Sigmoid colon (tissue), 7 donors: ENCODE measurements around the gene GLB1L3. TPM values are rescaled to one million over a fixed set of nuclear protein-coding genes. Genes with fewer than 3 reads are reported as not detected.

ENCODE experiments used
- DNase-seq: peaks from one replicate; pipeline ENCODE4 v3.0.0-alpha.2; 2019
- H3K27ac ChIP-seq, 4 donors: fragments of 200-600 bp; sonication (generic); one replicate each; pipeline ENCODE4 v1.5.1; 2016 to 2019; ENCODE audit warnings: mild to moderate bottlenecking in 1 of 4
- H3K27me3 ChIP-seq, 3 donors: fragments of 200-600 bp; sonication (generic); one replicate each; pipeline ENCODE4 v1.5.1; 2019; ENCODE audit warnings: mild to moderate bottlenecking in 1 of 3
- H3K36me3 ChIP-seq, 4 donors: fragments of 200-600 bp; sonication (generic); one replicate each; pipeline ENCODE4 v1.5.1; 2016 to 2019
- H3K4me1 ChIP-seq, 4 donors: fragments of 200-600 bp; sonication (generic); one replicate each; pipeline ENCODE4 v1.5.1; 2017 to 2019
- H3K4me3 ChIP-seq, 4 donors: fragments of 200-600 bp; sonication (generic); one replicate each; pipeline ENCODE4 v1.5.1; 2017 to 2019; ENCODE audit warnings: mild to moderate bottlenecking in 2 of 4, moderate library complexity in 1 of 4
- H3K9me3 ChIP-seq, 4 donors: fragments of 200-600 bp in 3 of 4; sonication (generic) in 3 of 4; one replicate each; pipeline versions ENCODE4 v1.5.1 to v1.6.1; 2013 to 2019
- EP300 ChIP-seq, 4 donors: sonication (generic); formaldehyde crosslinking; IDR thresholded peaks; one replicate each; pipeline ENCODE4 v1.6.1; 2017; ENCODE audit warnings: antibody characterized with exemption in 4 of 4
- POLR2A ChIP-seq, 2 donors: fragments of 450-650 bp; IDR thresholded peaks; one replicate each; pipeline ENCODE4 v1.6.1; 2016; ENCODE audit warnings: antibody characterized with exemption in 2 of 2, mild to moderate bottlenecking in 2 of 2, moderate library complexity in 2 of 2
- POLR2AphosphoS5 ChIP-seq, 4 donors: sonication (generic); formaldehyde crosslinking; IDR thresholded peaks; one replicate each; pipeline ENCODE4 v1.6.1; 2017; ENCODE audit warnings: antibody characterized with exemption in 4 of 4
- WGBS, 2 donors: extraction: QIAGEN DNeasy Blood & Tissue Kit; methylation state at CpG; one replicate each; pipeline ENCODE4 v1.1.7; 2013; 5-methylcytosine and 5-hydroxymethylcytosine counted together
- intact Hi-C: fragments of 100-400 bp; cut with DNase I; formaldehyde crosslinking; loops from one replicate; pipeline ENCODE4 v1.15.1; 2023
- polyA plus RNA-seq, 3 donors: library from polyadenylated mRNA; stranded (reverse); fragments of 200-250 nt; gene quantifications; one replicate each; pipeline ENCODE4 v1.2.3, GENCODE V29; 2013
- total RNA-seq, 4 donors: library from RNA; depleted of rRNA; stranded (reverse); fragments of >200 nt; gene quantifications; one replicate each; pipeline ENCODE4 v1.1.0, GENCODE V29; 2016
- TF ChIP-seq, protein P1 (sequence below), 4 experiments: fragments of 450-650 bp in 3 of 4; fragments of 200-600 bp in 1 of 4; IDR thresholded peaks; one replicate each; pipeline ENCODE4 v1.5.1; 2016 to 2019; ENCODE audit warnings: antibody characterized with exemption in 4 of 4, mild to moderate bottlenecking in 3 of 4, moderate library complexity in 2 of 4
- donor health status: healthy with polysubstance abuse.
- donor health status: Bipolar disorder and iron deficiency.
- donor health status: healthy.

Gene GLB1L3
- total and polyA plus RNA-seq, 7 donors = 0.25 to 8.9 (median 1.1) TPM; not detected in 2

DNA sequence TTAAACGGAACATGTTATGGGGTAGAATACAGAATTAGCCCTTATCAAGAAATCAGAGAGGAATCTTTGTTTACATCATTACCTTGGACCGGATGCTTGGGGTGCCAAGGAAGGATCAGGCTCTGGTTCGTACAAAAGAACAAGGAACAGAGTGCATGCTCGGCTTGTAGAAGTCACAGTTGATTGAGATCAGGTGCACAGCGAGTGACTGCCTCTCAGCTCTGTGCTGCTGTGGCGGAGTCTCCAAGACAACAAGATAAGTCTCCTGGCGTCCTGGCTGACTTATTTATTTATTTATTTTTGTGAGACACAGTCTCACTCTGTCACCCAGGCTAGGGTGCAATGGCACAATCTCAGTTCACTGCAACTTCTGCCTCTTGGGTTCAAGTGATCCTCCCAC lies 87.4 kb downstream of the GLB1L3 start:
- intact Hi-C loops = no loop called here
- TF ChIP-seq POLR2AphosphoS5 (IDR thresholded peaks at IDR 0.05) (no peak), POLR2A (IDR thresholded peaks at IDR 0.05) (no peak), EP300 (IDR thresholded peaks at IDR 0.05) (no peak)
- TF ChIP-seq, protein P1, sequence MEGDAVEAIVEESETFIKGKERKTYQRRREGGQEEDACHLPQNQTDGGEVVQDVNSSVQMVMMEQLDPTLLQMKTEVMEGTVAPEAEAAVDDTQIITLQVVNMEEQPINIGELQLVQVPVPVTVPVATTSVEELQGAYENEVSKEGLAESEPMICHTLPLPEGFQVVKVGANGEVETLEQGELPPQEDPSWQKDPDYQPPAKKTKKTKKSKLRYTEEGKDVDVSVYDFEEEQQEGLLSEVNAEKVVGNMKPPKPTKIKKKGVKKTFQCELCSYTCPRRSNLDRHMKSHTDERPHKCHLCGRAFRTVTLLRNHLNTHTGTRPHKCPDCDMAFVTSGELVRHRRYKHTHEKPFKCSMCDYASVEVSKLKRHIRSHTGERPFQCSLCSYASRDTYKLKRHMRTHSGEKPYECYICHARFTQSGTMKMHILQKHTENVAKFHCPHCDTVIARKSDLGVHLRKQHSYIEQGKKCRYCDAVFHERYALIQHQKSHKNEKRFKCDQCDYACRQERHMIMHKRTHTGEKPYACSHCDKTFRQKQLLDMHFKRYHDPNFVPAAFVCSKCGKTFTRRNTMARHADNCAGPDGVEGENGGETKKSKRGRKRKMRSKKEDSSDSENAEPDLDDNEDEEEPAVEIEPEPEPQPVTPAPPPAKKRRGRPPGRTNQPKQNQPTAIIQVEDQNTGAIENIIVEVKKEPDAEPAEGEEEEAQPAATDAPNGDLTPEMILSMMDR (IDR thresholded peaks at IDR 0.05) = no peak
- no peak overlapping the region for H3K4me3 ChIP-seq
- peaks cover 0 to 48% (median under 1%) of the 10 kb centered on the region in 4 donors for H3K36me3 ChIP-seq
- 84 to 87% methylated on average over 7 of the region's 7 CpGs for WGBS, 2 donors
- no peak overlapping the region for H3K27ac ChIP-seq
- no peaks in the 10 kb centered on the region for H3K27me3 ChIP-seq
- peaks cover 0 to 11% (median 0%) of the 10 kb centered on the region in 4 donors for H3K4me1 ChIP-seq
- H3K9me3 ChIP-seq = no peaks in the 10 kb centered on the region
- peak; percentile 25 for DNase-seq

- Histone ChIP-seq H3K27me3 (no peaks in the 10 kb centered on the region), H3K4me1 (peaks cover 0 to 11% (median 0%) of the 10 kb centered on the region in 4 donors), H3K36me3 (peaks cover 0 to 48% (median 3%) of the 10 kb centered on the region in 4 donors), H3K9me3 (no peaks in the 10 kb centered on the region), H3K27ac (no peak overlapping the region), H3K4me3 (no peak overlapping the region)
- TF ChIP-seq POLR2AphosphoS5 (IDR thresholded peaks at IDR 0.05) (no peak), POLR2A (IDR thresholded peaks at IDR 0.05) (no peak), EP300 (IDR thresholded peaks at IDR 0.05) (no peak)
- TF ChIP-seq, protein P1 (IDR thresholded peaks at IDR 0.05) = no peak
- 88 to 93% methylated on average over 9 of the region's 9 CpGs for WGBS, 2 donors
- intact Hi-C loops = no loop called here
- peak; percentile 61 for DNase-seq
Observed at GRCh38 chr11:134364261-134364660, 88.1 kb downstream of the GLB1L3 start.

DNA sequence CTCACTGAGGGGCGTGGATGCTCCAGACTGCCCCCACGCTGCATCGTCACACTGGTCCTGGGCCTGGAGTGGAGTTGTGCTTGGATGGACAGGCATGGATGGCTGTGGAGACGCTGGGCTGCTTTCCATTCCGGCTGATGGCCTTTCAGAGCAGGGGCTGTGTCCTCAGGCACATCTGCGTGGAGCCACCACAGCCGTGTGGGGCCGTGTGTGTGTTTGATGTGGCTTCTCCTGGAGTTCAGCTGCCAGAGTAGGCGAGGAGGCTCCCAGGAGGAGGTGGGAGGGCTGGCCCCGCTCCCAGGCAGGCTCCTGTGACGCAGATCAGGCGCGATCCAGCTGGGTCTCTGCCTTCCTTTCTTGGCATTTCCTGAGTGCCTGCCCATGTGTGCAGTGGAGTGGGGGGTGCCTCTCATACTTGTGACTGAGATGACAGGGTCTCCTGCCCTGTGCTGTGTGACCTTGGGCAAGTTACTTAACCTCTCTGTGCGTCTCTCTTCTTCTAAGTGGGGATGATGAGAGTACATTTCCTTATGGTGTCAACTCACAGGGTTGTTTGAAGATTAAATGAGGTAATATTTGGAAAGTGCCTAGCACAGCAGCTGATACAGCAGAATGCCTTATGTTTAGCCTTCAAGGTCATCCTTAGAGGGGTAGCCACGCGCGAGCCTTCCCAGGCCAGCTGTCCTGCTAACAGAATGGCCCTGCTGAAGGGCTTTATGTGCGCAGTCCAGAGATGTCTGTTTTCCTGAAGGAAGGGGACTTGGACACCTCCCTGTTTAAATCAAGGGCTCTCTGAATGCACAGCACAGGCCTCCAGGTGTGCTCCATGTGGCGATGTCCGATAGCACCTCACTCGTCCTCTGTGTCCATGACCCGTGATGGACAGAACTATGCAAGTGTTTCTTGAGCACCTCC lies 89.1 kb downstream of the GLB1L3 start:
- TF ChIP-seq, protein P1 (IDR thresholded peaks at IDR 0.05) = no peak
- no peak for TF ChIP-seq POLR2A (IDR thresholded peaks at IDR 0.05)
- no peak for TF ChIP-seq POLR2AphosphoS5 (IDR thresholded peaks at IDR 0.05)
- no peak for TF ChIP-seq EP300 (IDR thresholded peaks at IDR 0.05)
- H3K36me3 ChIP-seq = peaks cover 0 to 50% (median 8%) of the 10 kb centered on the region in 4 donors
- H3K9me3 ChIP-seq = no peaks in the 10 kb centered on the region
- peak; percentile 55 for DNase-seq
- intact Hi-C loops = no loop called here
- peaks cover 0 to 5% (median 0%) of the 10 kb centered on the region in 4 donors for H3K4me1 ChIP-seq
- no peaks in the 10 kb centered on the region for H3K27me3 ChIP-seq
- H3K27ac ChIP-seq = no peak overlapping the region
- H3K4me3 ChIP-seq = no peak overlapping the region
- WGBS, 2 donors = 70 to 87% methylated on average over 22 of the region's 22 CpGs

DNA sequence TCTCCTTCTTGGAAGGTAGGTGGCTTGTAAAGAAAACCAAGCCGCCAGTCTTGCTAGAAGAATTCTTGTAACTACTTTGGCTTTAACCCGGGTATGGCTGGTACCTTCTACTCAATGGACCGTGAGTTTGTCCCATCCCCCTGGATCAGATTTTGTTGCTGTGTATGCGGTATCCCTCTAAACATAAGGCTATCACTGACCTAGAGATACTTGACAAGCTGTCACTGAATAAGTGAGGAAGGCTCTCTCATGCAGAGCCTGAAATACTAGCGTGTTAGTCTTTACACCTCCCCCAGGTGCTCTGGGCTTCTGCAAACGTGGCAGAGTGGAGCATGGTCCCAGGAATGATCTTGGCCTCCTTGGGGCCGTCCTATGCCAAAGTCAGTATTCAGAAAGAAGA lies 90.1 kb downstream of the GLB1L3 start:
- H3K4me1 ChIP-seq = no peaks in the 10 kb centered on the region
- H3K9me3 ChIP-seq = no peaks in the 10 kb centered on the region
- no peaks in the 10 kb centered on the region for H3K27me3 ChIP-seq
- 85 to 92% methylated on average over 7 of the region's 7 CpGs for WGBS, 2 donors
- TF ChIP-seq POLR2A (IDR thresholded peaks at IDR 0.05) = no peak
- TF ChIP-seq, protein P1 (IDR thresholded peaks at IDR 0.05) = no peak
- peak; percentile 15 for DNase-seq
- no peak overlapping the region for H3K4me3 ChIP-seq
- intact Hi-C loops = no loop called here
- peaks cover 0 to 60% (median 10%) of the 10 kb centered on the region in 4 donors for H3K36me3 ChIP-seq
- H3K27ac ChIP-seq = no peak overlapping the region
